A673 (cell line): ENCODE data around the gene NRXN3.

Experiments used
- EZH2 ChIP-seq: fragments of 200-600 bp; sonication (generic); IDR thresholded peaks from 2 replicates; pipeline ENCODE4 v1.6.1; 2017; ENCODE audit warnings: borderline replicate concordance, low read depth, mild to moderate bottlenecking, mixed read lengths, antibody characterized with exemption, low read length; ENCODE audit not compliant: poor library complexity, severe bottlenecking
- TF ChIP-seq, protein P1 (sequence below): fragments of 300-800, 200-600 bp; sonication (generic); conservative IDR thresholded peaks from 2 replicates; pipeline ENCODE4 v1.5.1; 2017; ENCODE audit warnings: low read depth, mild to moderate bottlenecking, antibody characterized with exemption, low read length, moderate library complexity, mixed read lengths

DNA sequence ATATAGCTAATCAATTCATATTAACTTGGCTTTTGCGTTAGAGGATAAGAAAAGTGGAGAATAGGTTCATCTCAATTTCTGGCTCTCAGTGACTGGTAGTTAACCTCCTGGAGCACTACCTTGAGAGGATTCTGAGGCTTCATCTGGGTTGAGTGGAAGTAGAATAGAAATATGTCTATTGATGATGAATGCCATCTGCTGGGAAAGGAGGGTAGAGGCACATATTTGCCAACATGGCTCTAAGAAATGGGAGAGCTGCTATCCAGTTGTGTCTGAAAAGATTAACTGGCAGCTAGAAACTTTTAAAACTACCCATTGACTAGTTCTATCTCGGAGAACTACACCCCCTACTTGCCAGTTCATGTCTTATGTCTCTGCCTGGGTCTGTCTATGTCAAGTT lies 530.1 kb downstream of the NRXN3 start:
- TF ChIP-seq, protein P1, sequence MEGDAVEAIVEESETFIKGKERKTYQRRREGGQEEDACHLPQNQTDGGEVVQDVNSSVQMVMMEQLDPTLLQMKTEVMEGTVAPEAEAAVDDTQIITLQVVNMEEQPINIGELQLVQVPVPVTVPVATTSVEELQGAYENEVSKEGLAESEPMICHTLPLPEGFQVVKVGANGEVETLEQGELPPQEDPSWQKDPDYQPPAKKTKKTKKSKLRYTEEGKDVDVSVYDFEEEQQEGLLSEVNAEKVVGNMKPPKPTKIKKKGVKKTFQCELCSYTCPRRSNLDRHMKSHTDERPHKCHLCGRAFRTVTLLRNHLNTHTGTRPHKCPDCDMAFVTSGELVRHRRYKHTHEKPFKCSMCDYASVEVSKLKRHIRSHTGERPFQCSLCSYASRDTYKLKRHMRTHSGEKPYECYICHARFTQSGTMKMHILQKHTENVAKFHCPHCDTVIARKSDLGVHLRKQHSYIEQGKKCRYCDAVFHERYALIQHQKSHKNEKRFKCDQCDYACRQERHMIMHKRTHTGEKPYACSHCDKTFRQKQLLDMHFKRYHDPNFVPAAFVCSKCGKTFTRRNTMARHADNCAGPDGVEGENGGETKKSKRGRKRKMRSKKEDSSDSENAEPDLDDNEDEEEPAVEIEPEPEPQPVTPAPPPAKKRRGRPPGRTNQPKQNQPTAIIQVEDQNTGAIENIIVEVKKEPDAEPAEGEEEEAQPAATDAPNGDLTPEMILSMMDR, result 0 out of 2 replicates have a peak, but pooled peaks have one; percentile 17
- TF ChIP-seq EZH2, result no peak
